Body of pancreas (tissue), 4 donors: ENCODE results near the gene PRIMA1. TPM values are rescaled to one million over a fixed set of nuclear protein-coding genes. Genes with fewer than 3 reads are reported as not detected.

ENCODE experiments used
- ATAC-seq: fragments of 150-250 bp; one replicate; pipeline ENCODE4 v1.9.1; 2016
- DNase-seq, 4 donors: peaks; one replicate each; pipeline ENCODE4 v3.0.0-alpha.2; 2019
- H3K27ac ChIP-seq, 4 donors: fragments of 200-600 bp; sonication (generic); 1 replicate in 3 of 4; 2 replicates in 1 of 4; pipeline versions ENCODE4 v1.5.1 to v1.6.1; 2016 to 2019; ENCODE audit warnings: mild to moderate bottlenecking in 1 of 4, mixed read lengths in 1 of 4, moderate library complexity in 1 of 4
- H3K27me3 ChIP-seq, 2 donors: fragments of 200-600 bp; sonication (generic); one replicate each; pipeline ENCODE4 v1.6.0; 2016; ENCODE audit warnings: mild to moderate bottlenecking in 1 of 2
- H3K36me3 ChIP-seq, 2 donors: fragments of 200-600 bp; sonication (generic); replicated peaks in 1 of 2; 2 replicates each; pipeline ENCODE4 v1.5.1; 2016; ENCODE audit warnings: low read depth in 2 of 2; ENCODE audit not compliant: insufficient read depth in 1 of 2
- H3K4me1 ChIP-seq: fragments of 200-600 bp; sonication (generic); one replicate; pipeline ENCODE4 v1.6.0; 2016
- H3K4me3 ChIP-seq, 2 donors: fragments of 200-600 bp; sonication (generic); 1 replicate in 1 of 2; 2 replicates in 1 of 2; pipeline ENCODE4 v1.5.1; 2016 to 2019
- H3K9me3 ChIP-seq, 3 donors: fragments of 200-600 bp; sonication (generic); 1 replicate in 2 of 3; 2 replicates in 1 of 3; pipeline ENCODE4 v1.5.1; 2016
- CTCF ChIP-seq, 7 experiments: fragments of 450-650 bp in 4 of 7; fragments of 200-600 bp in 3 of 7; sonication (generic) in 3 of 7; IDR thresholded peaks; one replicate each; pipeline ENCODE4 v1.5.1; 2016 to 2019; ENCODE audit warnings: antibody characterized with exemption in 7 of 7
- POLR2A ChIP-seq, 3 donors: fragments of 450-650 bp; IDR thresholded peaks; one replicate each; pipeline ENCODE4 v1.6.1; 2016; ENCODE audit warnings: antibody characterized with exemption in 3 of 3, mild to moderate bottlenecking in 2 of 3
- WGBS, 2 donors: methylation state at CpG; one replicate each; pipeline ENCODE4 v1.1.5; 2017; 5-methylcytosine and 5-hydroxymethylcytosine counted together
- intact Hi-C: fragments of 100-400 bp; cut with DNase I; formaldehyde crosslinking; loops from one replicate; pipeline ENCODE4 v1.15.1; 2023
- total RNA-seq, 2 donors: library from RNA; depleted of rRNA; stranded (reverse); fragments of >200 nt; gene quantifications; one replicate each; pipeline ENCODE4 v1.1.0, GENCODE V29; 2016

Gene PRIMA1
- total RNA-seq: under 1 TPM; 0.26 to 0.33 TPM

DNA sequence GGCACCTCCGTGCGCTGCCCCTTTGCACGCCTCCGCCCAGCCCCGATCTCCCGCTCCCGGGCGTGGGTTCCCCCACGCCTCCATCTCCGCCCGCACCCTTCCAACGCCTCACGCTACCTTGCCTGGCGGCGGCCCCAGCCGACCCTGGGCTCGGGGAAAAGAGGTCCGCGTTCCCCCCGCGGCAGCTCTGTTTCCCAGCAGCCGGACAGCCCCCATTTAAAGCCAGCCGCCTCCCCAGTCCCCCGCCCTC, at the start of gene PRIMA1:
TSS of gene PRIMA1 (minus strand) at position 193 of the 250 bp plus-strand sequence. CDS start 767 bp downstream, outside the sequence.
- Histone ChIP-seq H3K4me3 (no peak within 1 kb of the TSS), H3K4me1 (peaks cover 17% of the 10 kb centered on the region), H3K9me3 (no peaks in the 10 kb centered on the region), H3K27me3 (no peaks in the 10 kb centered on the region), H3K27ac (no peak within 1 kb of the TSS), H3K36me3 (no peaks in the 10 kb centered on the region)
- no peak for TF ChIP-seq CTCF (IDR thresholded peaks at IDR 0.05)
- TF ChIP-seq POLR2A (IDR thresholded peaks at IDR 0.05): no peak
- intact Hi-C loops: no loop called here
- ATAC-seq (no peak), DNase-seq (no peak)
- 0 to 2% methylated on average over 8 to 23 of the region's 24 CpGs for WGBS, 2 donors

DNA sequence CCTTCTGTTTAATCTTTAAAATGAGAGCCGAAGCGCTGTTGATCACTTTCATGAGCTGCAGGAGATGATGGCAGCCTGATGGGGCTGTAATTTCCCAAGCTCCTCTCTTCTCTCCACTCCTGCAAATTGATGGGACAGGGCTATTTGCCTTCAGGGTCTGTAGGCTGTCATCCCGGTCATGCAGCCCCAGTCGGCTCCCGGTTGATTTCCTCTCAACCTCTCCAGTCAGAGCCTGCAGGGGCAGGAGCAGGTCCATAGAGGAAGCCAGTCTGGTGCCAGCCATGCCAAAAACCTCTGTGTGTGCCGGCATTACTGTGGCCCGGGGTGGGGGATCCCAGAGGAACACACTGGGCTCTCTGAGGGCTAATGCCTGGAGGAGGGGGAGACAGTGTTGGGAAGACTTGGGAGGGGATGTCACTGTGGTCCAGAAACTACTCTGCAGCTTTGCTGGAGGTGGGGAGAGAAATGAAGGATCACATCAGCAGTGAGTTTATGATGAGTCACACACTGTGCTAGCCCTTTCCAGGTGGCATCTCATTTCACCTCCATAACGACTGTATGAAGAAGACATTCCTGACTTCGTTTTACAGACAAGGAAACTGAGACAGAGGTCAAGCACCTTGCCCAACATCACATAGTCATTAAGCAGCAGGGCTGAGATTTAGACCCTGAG, 46.5 kb upstream of the PRIMA1 start:
- 47 to 50% methylated on average over 9 of the region's 9 CpGs for WGBS, 2 donors
- ATAC-seq (no peak), DNase-seq (no peak)
- Histone ChIP-seq H3K27me3 (no peaks in the 10 kb centered on the region), H3K27ac (no peak overlapping the region), H3K36me3 (no peaks in the 10 kb centered on the region), H3K4me1 (no peaks in the 10 kb centered on the region), H3K4me3 (no peak overlapping the region), H3K9me3 (no peaks in the 10 kb centered on the region)
- intact Hi-C loops: no loop called here
- TF ChIP-seq CTCF (IDR thresholded peaks at IDR 0.05) (no peak), POLR2A (IDR thresholded peaks at IDR 0.05) (no peak)

GRCh38 chr14:93832665-93833064, 44.4 kb upstream of the PRIMA1 start:
- intact Hi-C loops: no loop called here
- Histone ChIP-seq H3K36me3 (no peaks in the 10 kb centered on the region), H3K4me1 (no peaks in the 10 kb centered on the region), H3K9me3 (no peaks in the 10 kb centered on the region), H3K27ac (no peak overlapping the region), H3K4me3 (no peak overlapping the region), H3K27me3 (no peaks in the 10 kb centered on the region)
- 10% methylated on average over 3 of the region's 3 CpGs; no CpG with 5 or more reads in 1 of the 2 donors for WGBS, 2 donors
- DNase-seq (peak; percentile 76 to 84 (median 80)), ATAC-seq (peak; percentile 87)
- TF ChIP-seq POLR2A (IDR thresholded peaks at IDR 0.05) (no peak), CTCF (IDR thresholded peaks at IDR 0.05) (no peak)

GRCh38 chr14:93832081-93832480, 43.8 kb upstream of the PRIMA1 start:
- Histone ChIP-seq H3K27me3 (no peaks in the 10 kb centered on the region), H3K27ac (no peak overlapping the region), H3K36me3 (no peaks in the 10 kb centered on the region), H3K4me1 (no peaks in the 10 kb centered on the region), H3K9me3 (no peaks in the 10 kb centered on the region), H3K4me3 (no peak overlapping the region)
- WGBS, 2 donors: 76 to 78% methylated on average over 3 of the region's 3 CpGs
- intact Hi-C loops: no loop called here
- ATAC-seq (no peak), DNase-seq (no peak)
- no peak for TF ChIP-seq POLR2A (IDR thresholded peaks at IDR 0.05)
- no peak for TF ChIP-seq CTCF (IDR thresholded peaks at IDR 0.05)

DNA sequence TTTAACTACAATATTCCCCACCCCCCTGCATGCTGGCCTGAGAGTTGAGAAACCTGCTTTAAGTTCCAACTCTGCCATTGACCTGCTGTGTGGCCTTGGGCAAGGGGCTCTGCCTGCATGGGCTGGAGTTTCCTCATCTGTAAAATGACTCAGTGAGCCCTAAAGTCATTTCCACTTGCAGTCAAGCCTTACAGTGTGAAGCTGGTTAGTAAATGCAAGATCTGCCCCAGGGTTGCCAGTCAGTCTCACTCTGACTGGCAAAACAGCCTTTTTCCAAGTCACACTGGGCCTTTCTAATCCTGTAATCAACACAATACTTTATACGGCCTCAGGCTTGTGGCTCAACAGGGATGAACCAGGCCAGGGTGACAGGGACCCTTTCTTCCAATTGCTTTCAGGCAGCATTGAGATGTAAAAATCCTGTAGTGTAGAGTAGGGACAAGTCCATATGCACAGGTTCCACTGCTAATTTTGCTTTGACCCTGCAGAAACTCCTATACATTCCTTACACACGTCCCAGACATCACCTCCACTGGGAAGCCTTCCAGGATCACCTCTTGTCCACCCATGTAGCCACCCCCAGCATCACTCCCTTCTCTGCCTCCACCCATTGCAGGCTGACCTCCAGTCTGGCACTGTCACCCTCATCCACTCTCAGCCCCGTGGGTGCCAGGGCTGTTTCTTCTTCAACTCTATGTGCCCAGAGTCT, 42.6 kb upstream of the PRIMA1 start:
- Histone ChIP-seq H3K36me3 (no peaks in the 10 kb centered on the region), H3K27me3 (no peaks in the 10 kb centered on the region), H3K4me3 (no peak overlapping the region), H3K4me1 (no peaks in the 10 kb centered on the region), H3K27ac (no peak overlapping the region), H3K9me3 (no peaks in the 10 kb centered on the region)
- ATAC-seq (no peak), DNase-seq (no peak)
- TF ChIP-seq CTCF (IDR thresholded peaks at IDR 0.05) (no peak), POLR2A (IDR thresholded peaks at IDR 0.05) (no peak)
- WGBS, 2 donors: 55 to 66% methylated on average over 3 of the region's 3 CpGs
- intact Hi-C loops: no loop called here
